SIG-M5 treated with dmso at 0.1 percent for 504 hours (cell line): ENCODE results near the gene CALN1.
"Not testable (repeated sequence)": the region's sequence is repeated elsewhere in the genome, so short reads cannot be mapped to it uniquely, and the experiment has no call there.

Experiments used
- DNase-seq: peaks from one replicate; lab custom pipeline; 2025; ENCODE audit not compliant: unreplicated experiment; lab: John Stamatoyannopoulos, UW

CALN1 gene

DNA sequence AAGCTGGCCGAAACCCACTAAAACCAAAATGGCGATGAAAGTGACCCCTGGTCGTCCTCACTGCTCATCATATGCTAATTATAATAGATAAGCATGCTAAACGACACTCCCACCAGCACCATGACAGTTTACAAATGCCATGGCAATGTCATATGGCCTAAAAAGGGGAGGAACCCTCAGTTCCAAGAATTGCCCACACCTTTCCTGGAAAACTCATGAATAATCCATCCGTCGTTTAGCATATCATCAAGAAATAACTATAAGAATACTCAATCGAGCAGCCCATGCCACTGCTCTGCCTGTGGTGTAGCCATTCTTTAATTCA, 422.0 kb downstream of the CALN1 start:
- DNase-seq: no peak

DNA sequence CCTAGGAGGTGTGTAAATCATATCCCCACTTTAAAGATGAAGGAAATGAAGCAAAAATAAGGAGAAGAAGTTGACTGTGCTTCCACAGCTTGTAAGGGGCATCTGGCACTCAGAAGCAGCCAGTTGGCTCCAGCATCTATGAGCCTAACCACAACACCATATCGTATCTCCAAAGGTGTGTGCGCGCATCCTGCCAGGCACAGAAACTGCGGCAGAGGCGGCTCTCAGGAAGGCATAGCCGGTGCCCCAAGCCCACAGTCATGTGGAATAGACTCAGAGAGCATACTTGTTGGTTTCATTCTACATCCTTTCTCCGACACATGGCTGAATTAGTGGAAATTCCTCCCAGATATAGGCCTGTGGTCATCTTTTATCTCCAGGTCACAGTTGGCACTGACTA, 423.9 kb downstream of the CALN1 start:
- DNase-seq: no peak

DNA sequence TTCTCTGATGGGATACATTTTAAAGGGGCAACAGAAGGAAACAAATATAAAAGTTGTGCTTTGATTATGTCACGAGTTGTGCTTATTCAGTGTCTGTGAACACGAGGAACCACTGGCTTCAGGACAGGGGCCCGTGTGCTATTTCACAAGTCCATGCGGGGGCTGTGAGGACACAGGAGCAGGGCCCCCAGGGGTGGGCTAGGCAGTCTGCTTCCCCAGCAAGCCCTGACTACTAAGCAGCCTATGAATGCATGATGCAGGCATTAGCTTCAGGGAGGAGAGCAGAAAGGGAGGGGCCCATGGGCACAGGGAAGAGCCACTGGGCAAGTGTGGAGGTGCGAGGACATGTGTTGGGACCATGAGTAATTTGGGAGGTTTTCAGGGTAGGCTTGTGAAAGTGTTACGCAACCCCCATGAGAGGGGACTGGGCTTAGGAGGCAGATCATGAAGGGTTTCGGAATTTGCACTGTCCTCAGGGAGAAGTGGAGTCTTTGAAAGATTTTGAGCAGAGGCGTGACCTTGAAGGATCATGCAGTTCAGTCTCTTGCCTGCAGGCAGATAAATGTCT, 424.9 kb downstream of the CALN1 start:
- DNase-seq: no peak

DNA sequence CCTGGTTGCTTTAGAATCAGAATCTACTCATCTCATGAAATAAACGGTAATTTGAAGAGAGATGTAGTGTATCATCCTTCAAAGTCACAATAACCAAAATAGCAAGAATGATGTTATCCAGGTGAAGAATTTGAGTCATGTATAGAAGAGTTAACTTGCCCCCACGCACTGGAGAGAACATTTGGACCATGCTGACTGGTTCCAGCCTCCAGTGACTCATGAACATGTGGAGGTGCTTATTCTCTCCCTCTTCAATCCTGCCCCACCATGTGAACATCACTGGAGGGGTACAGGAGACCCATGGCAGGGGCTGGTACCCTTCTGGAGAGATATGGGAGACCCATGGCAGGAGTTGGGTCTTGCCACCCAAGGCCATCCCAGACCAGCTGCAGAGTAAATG, 427.8 kb downstream of the CALN1 start:
- no peak for DNase-seq

DNA sequence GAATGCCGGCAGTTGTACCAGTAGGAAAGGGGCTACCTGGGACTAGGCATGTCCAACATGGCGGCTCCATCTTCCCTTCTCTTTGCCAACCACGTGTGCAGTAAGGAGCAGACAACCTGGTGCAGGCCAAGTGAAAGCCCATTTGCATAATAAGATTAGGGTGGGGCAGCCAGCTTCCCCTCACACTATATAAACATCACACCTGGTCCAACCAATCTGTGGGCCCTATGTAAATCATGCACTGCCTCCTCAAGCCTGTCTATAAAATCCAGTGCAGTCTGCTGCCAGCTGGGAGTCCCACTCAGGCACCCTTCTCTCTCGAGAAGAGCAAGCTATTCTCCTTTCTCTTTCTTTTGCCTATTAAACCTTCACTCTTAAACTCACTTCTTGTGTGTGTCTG, 429.3 kb downstream of the CALN1 start:
- DNase-seq: no peak

DNA sequence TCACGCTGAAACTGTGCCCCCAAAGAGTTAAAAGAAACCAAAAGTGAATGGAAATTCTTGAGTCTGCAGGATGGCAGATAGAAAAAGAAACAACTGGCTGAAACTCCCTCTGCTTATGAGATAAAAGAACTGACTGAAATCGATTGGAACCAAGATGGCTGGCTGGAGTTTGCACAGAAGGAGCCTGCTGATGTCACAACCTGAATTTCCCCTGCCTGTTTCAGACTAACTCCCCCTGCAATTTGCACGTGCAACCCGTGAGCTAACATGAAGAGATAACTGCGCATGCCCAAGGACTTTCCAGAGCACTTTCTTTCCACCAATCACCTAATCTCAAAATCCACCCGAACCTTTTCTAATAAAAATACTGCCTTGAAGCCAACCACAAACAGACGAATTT, 435.5 kb downstream of the CALN1 start:
- no peak for DNase-seq

DNA sequence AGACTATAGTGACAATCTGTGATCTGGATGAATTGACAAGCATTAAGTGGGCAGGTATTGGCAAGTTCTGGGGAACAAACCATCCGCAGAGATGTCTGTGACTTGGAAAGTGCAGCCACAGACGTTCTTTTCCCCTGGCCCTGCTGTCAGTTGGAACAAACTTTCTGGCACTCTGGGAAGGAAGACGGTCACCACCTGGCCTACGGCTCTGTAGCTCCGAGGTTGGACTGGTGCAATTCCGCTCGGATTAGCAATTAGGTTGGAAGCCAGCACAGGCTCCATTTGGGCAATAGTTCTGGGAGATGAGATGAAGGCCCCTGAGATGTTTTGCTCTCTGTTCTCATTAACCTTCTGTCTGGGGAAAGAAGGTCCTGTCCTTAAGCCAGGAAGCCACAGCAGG, 437.5 kb downstream of the CALN1 start:
- no peak for DNase-seq

DNA sequence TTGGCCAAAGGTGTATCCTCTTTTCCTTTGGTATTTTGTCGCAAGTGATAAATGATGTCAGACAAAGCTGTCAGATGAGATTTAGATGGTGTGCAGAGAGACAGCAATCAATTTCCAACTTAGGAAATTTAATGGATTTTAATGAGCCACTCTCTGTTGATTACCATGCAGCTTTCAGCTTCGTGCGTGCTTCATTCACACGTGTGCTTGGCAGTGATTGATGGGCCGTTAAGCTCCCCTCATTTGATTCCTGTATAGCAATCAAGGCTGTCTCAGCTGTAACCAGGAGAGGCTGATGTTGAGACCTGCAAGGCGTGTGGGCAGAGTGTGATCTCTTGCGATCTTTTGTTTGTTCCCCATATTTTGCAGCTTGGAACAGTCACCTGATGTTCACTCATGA, 439.6 kb downstream of the CALN1 start:
- DNase-seq: no peak

DNA sequence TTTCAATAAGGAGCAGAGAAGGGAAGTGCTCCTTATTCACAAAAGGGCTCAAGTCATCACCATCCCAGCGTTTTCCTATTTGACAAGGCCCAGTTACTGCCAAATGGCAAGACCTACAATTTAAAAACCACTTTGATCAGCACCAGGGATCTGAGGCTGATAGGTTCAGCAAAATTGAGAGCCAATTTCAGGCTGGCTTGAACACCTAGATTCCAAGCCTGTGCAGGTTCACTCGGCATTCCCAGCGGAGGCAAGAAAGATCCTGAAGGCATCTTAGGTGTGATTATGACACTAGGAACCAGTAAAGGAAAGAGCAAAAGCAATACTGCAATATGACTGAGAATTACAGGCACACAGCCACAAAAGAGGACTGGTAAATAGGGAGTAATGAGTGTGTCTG, 441.4 kb downstream of the CALN1 start:
- no peak for DNase-seq

DNA sequence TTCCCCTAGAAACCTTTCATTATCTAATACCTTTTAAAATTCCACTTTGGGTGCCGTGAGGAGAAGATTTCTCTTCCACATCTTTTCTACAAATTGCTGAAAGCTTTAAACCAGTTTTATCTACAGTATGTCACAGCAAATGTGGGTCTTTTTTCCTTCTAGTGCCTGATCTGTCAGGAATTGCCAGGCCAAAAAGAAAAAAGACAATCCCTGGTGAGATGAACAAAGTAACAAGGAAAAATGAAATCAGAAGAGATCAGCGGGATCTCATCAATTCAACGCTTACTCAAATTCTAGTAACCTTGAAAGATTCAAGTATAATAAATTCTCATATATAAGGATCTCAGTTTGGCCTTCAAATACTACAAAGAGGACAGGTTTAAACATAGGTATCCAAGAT, 449.5 kb downstream of the CALN1 start:
- DNase-seq: no peak

DNA sequence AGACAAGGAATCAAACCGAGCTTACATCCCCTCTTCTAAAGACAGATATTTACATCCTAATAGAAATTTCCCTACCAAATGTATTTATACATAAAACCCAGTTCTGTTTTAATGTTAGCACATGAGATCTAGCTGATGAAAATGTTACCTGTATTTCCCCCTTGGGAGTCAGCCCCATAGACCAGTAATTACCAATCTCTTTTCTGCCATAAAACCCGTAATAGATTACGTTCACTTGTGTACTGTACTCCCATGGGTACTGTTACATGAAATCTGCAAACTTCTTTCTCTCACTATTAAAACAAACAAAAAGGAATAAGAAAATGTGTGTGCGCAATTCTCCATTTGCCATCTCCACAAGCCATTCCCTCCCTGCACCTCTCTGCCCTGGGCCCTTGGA, 450.9 kb downstream of the CALN1 start:
- no peak for DNase-seq

DNA sequence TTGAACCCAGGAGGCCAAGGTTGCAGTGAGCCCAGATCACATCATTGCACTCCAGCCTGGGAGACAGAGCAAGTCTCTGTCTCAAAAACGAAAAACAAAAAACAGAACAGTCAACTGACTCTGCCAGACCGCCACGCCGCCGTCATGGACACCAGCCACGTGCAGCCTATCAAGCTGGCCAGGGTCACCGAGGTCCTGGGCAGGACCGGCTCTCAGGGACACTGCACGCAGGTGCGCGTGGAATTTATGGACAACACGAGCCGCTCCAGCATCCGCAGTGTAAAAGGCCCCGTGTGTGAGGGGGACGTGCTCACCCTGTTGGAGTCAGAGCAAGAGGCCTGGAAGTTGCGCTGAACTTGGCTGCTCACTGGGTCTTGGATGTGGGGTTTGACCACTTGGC, 470.0 kb downstream of the CALN1 start:
- DNase-seq: no peak

DNA sequence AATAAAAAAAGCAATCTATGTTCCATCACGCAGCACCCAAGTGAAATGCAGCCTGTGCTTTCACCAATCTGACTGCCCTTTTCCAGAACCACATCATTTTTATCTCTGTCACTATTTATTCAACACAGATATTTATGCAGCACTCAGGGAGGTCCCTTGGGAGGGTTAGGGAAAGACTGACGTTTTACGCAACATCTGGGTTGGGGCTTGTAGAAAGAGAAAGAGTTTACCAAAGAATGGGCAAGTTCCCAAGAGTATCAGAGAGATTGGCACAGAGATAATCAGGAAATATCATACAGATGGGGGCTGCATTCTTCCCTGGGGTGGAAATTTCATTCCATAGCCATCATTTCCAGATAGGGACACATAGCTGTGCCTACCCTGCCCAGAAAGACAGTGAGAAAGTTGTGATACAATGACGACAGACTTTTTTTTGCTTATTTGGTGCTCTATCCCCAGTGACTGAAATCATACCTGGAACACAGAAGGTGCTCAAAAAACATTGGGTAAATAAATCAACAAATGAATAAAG, 474.2 kb downstream of the CALN1 start:
- no peak for DNase-seq

DNA sequence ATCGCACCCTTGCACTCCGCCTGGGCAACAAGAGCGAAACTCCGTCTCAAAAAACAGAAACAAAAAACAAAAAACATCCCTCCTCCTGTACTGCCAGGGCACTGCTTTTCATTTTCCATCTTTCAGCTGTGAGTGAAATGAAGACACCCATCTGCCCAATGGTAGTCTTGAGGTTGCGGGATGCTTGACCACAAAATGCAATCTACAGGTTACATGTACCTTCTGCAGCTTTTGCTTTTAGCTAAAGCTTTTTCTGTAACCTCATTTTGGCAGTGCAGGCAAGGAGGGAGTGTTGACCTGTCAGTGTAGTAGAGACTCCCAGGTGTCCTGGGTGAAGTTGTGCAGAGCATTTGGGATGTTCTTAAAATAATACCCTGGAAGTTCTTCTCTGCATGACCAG, 476.5 kb downstream of the CALN1 start:
- no peak for DNase-seq

DNA sequence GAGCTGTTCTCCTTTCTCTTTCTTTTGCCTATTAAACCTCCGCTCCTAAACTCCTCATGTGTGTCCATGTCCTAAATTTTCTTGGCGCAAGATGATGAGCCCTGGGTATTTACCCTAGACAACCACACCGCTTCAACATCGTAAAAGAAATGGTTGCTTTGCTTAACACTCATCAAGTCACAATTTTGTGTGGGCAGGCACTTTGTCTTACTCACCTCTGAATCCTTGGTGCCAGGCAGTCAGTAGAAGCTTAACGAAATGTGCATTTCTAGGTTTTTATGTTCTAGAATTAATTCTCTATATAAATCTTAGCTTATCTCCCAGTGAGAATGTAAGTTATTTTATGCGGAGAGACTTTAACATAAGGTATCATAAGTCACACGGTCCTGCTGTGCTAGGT, 478.7 kb downstream of the CALN1 start:
- no peak for DNase-seq

DNA sequence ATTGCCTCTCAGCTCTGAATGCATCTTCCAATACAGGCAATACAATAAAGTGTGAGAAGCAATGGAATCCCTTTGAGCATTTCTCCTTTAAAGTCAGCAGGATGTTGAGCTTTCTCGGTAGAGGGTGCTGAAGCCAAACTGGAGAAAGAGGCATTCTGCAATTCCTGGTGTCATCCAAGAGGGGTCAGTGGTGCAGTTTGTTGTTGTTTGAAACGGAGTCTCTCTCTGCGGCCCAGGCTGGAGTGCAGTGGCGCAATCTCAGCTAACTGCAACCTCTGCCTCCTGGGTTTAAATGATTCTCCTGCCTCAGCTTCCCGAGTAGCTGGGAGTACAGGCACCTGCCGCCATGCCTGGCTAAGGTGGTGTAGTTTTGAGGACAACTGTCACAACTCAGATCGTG, 486.5 kb downstream of the CALN1 start:
- DNase-seq: no peak

DNA sequence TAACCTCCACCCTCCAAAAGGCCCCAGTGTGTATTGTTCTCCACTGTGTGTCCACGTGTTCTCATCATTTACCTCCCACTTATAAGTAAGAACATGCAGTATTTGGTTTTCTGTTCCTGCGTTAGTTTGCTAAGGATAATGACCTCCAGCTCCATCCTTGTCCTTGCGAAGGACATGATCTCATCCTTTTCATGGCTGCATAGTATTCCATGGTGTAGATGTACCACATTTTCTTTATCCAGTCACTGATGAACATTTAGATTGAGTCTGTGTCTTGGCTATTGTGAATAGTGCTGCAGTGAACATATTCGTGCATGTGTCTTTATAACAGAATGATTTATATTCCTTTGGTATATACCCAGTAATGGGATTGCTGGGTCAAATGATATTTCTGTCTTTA, 497.9 kb downstream of the CALN1 start:
- DNase-seq: not testable (repeated sequence)

DNA sequence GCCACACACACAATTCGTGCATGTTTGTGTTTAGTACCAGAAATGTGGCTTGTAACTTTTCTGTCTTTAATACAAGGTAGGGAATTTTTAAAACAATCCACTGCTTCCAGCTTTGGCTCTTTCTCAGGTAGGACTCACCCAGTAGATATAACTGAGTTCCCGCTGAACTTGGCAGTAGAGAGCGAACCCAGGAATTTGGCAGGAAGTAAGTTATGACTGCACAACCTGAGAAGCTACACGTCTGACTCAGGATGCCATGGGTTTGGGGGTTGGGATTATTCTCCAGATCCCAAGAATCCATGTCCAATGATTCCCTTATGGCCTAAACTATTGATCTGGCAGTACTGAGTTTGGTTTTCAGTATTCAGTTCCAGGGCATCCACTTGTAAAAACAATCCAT, 499.7 kb downstream of the CALN1 start:
- DNase-seq: no peak

DNA sequence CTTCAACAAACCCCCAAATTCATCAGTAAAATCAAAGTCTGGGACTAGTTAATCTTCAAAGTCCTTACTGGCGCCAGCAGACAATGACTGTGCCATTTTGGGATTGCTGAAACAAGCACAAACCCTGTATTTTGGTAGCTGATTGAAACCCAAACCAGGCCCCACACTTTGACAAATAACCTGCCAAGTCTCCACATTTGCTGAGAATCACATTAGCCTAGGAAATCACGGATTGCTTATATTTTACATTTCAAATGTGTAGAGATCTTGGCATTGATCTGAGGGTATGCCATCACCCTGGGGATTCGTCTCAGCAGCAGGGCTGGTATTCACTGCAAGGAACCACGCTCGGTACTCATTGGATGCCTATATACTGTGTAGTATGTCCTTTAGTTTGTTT, 501.1 kb downstream of the CALN1 start:
- no peak for DNase-seq

DNA sequence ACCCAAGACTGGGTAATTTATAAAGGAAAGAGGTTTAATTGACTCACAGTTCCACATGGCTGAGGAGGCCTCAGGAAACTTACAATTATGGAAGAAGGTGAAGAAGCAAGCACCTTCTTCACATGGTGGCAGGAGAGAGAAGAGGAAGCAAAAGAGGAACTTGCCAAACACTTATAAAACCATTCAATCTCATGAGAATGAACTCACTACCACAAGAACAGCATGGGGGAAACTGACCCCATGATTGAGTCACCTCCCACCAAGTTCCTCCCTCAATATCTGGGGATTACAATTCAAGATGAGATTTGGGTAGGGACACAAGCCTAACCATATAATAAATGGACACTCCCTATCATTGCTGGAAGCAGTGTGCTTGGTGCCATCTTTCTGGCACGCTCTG, 506.3 kb downstream of the CALN1 start:
- no peak for DNase-seq

DNA sequence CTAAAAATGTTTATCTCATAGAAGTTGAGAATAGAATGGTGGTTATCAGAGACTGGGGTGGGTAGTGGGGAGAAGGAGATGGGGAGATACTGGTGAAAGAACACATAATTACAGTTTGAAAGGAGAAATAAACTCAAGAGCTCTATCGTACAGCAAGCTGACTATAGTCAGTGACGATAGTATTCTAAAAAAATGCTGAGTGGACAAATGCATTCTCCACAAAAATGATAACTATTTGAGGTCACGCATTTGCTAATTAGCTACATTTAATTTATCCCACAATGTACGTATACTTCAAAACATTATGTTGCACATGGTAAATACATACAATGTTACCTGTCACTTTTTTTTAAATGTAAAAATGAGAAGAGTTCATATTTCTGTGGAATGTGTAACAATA, 507.7 kb downstream of the CALN1 start:
- DNase-seq: no peak

DNA sequence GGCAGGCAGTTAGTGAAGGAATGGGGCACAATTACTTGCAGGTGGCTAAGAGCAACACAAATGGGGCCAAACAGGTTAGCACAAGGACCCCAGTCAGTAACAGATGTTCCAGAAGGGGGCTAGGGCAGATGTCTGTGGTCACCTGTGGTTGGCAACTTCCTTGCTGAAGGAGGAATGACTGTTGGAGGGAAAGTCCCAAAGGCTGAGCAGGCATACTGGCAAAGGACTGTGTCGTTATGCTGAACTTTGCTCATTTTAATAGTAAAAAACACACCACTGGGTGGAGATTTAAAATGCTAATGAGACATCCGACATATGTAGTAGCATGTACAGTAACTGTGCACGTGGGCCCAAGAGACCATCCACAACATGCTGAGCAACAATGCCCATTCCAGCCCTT, 511.6 kb downstream of the CALN1 start:
- no peak for DNase-seq

DNA sequence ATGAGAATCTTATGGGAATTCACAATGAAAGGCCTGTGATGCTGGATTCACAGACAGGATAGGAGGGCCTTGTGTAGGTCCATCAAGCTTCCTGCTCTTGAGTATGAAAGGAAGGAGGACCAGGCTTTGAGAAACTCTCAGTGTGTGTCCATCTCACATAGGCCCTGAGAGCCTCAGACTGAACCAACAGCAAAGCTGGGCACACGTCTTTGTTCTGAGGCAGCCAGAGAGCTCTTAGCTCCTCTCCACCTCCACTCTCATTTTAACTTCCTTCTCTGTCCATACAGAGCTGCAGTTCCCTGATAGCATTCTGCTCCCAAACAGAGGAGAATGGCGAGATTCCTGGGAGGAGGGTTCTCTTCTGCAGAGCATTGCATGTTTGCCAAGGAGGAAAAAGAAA, 515.6 kb downstream of the CALN1 start:
- DNase-seq: no peak

DNA sequence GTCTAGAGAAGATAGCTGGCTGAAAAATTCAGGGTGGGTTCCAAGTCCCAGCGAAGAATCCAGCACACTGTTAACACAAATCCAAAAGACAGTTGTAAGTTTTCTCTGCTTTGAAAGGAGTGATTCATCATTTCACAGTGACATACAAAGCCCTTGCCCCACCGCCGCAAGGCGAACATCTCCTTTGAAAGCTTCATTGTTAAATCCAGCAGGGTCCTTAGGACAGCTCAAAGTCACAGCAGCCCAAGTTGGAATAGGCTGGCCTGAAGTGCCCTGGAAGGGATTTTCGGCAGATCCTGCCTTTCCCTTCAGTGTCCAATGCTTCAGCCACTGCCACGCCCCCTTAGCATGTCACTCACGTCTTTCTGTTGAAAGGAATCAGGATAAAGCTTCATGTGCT, 526.1 kb downstream of the CALN1 start:
- DNase-seq: no peak
